Fibroblast of pulmonary artery (primary cell): ENCODE results near the gene STX8.
A peak's percentile ranks its signal among the peaks of the same experiment; 100 is the strongest.

ENCODE experiments used
- DNase-seq: peaks from one replicate; pipeline ENCODE4 v3.0.0-alpha.2; 2010; ENCODE audit warnings: low read depth
- H3K4me3 ChIP-seq: replicated peaks from 2 replicates; pipeline ENCODE4 v1.5.1; 2011; ENCODE audit warnings: low read depth, mild to moderate bottlenecking, control low read depth, low read length, moderate library complexity
- CTCF ChIP-seq: IDR thresholded peaks from 2 replicates; pipeline ENCODE4 v1.5.1; 2011; ENCODE audit warnings: mild to moderate bottlenecking, control low read depth, low read length, inconsistent platforms; ENCODE audit errors: missing control alignments

Gene STX8

GRCh38 chr17:9217151-9218056 lies 358.2 kb downstream of the STX8 start:
- H3K4me3 ChIP-seq = no peak overlapping the region
- peak; percentile 69 for DNase-seq

GRCh38 chr17:9215465-9215864 lies 360.2 kb downstream of the STX8 start:
- no peak overlapping the region for H3K4me3 ChIP-seq
- TF ChIP-seq CTCF = no peak
- DNase-seq = no peak

More at GRCh38 chr17:9217151-9218056, 358.2 kb downstream of the STX8 start:
- no peak for TF ChIP-seq CTCF

GRCh38 chr17:9213303-9213640 lies 362.3 kb downstream of the STX8 start:
- no peak for DNase-seq
- no peak for TF ChIP-seq CTCF
- no peak overlapping the region for H3K4me3 ChIP-seq

- TF ChIP-seq CTCF = no peak
- H3K4me3 ChIP-seq = no peak overlapping the region
- no peak for DNase-seq
Observed at GRCh38 chr17:9212376-9213302, 363.0 kb downstream of the STX8 start.

GRCh38 chr17:9211133-9211765 lies 364.4 kb downstream of the STX8 start:
- no peak for TF ChIP-seq CTCF
- no peak overlapping the region for H3K4me3 ChIP-seq

GRCh38 chr17:9209781-9210370 lies 365.7 kb downstream of the STX8 start:
- no peak for DNase-seq
- no peak overlapping the region for H3K4me3 ChIP-seq
- no peak for TF ChIP-seq CTCF

More at GRCh38 chr17:9211133-9211765, 364.4 kb downstream of the STX8 start:
- DNase-seq = no peak
